ENCODE data around the gene HDAC9.

DNA sequence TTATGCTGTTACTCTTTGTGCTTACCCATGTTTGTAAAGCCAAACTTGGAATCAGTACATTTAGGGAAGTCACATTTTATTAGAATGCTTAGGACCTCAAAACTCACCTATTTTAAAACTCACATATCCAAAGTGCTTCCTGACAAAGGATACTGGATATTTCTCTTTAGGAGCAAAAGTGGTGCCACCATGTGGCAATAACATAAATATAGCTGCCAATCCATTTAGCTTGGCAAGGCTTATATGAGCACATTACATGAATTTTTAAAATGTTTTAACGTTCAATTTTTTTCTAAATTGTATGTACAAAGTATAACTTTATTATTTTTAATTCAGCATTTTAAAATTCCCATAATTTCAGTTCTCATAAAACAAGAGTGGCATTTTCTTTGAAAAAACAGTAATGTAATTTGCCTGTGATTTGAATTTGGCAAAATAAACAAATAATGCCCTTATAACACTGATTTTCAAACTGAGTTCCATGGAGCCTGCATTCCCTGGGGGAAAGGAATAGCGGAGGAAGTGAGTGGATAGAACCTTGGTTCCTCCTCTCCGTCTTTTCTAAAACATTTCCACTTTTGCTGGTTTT is 75.4 kb downstream of the HDAC9 start:
- TF ChIP-seq, protein P1, sequence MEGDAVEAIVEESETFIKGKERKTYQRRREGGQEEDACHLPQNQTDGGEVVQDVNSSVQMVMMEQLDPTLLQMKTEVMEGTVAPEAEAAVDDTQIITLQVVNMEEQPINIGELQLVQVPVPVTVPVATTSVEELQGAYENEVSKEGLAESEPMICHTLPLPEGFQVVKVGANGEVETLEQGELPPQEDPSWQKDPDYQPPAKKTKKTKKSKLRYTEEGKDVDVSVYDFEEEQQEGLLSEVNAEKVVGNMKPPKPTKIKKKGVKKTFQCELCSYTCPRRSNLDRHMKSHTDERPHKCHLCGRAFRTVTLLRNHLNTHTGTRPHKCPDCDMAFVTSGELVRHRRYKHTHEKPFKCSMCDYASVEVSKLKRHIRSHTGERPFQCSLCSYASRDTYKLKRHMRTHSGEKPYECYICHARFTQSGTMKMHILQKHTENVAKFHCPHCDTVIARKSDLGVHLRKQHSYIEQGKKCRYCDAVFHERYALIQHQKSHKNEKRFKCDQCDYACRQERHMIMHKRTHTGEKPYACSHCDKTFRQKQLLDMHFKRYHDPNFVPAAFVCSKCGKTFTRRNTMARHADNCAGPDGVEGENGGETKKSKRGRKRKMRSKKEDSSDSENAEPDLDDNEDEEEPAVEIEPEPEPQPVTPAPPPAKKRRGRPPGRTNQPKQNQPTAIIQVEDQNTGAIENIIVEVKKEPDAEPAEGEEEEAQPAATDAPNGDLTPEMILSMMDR (conservative IDR thresholded peaks at IDR 0.05 in 1 of 2, IDR thresholded peaks at IDR 0.05 in 1 of 2; ENCODE audit: low read depth in 1 of 2, low read length in 2 of 2) = peak; percentile 31 to 48
- no peak for TF ChIP-seq EZH2 (IDR thresholded peaks at IDR 0.05; ENCODE audit: low read length, missing control alignments)

Measured in fibroblast of lung (primary cell).